MCF 10A (cell line): ENCODE measurements around the gene RYR1. TPM values are rescaled to one million over a fixed set of nuclear protein-coding genes. Genes with fewer than 3 reads are reported as not detected.
A peak's percentile ranks its signal among the peaks of the same experiment; 100 is the strongest.

Experiments used
- BruUV-seq: library from RNA; stranded (reverse); fragments of 400-500 nt; replicated peaks from 2 replicates; lab custom pipeline; 2021; lab: Mats Ljungman, UMichigan
- CTCF ChIA-PET: fragments of 300-600 bp; sonication (Branson Sonifier 250); formaldehyde crosslinking; extraction: SDS; loops from one replicate; lab custom pipeline; 2021; ENCODE audit warnings: antibody characterized with exemption, inconsistent platforms; lab: Yijun Ruan, JAX
- POLR2A ChIA-PET: fragments of 300-600, 350-650 bp; sonication (Branson Sonifier 250); formaldehyde crosslinking; extraction: SDS; loops from one replicate; lab custom pipeline; 2020; ENCODE audit warnings: antibody characterized with exemption, inconsistent platforms; lab: Yijun Ruan, JAX
- DNase-seq: peaks from one replicate; pipeline ENCODE4 v3.0.0-alpha.2; 2018; ENCODE audit not compliant: unreplicated experiment
- H3K27ac Mint-ChIP-seq: one replicate; pipeline ENCODE4 v1.8.0; 2022; ENCODE audit warnings: mild to moderate bottlenecking, low read depth, mixed read lengths; ENCODE audit not compliant: unreplicated experiment
- H3K27me3 Mint-ChIP-seq: one replicate; pipeline ENCODE4 v1.8.0; 2022; ENCODE audit warnings: mixed read lengths; ENCODE audit not compliant: insufficient read depth, unreplicated experiment
- H3K36me3 Mint-ChIP-seq: one replicate; pipeline ENCODE4 v1.8.0; 2022; ENCODE audit warnings: mild to moderate bottlenecking, moderate library complexity, mixed read lengths; ENCODE audit not compliant: insufficient read depth, unreplicated experiment
- H3K4me1 Mint-ChIP-seq: one replicate; pipeline ENCODE4 v1.8.0; 2022; ENCODE audit warnings: mixed read lengths; ENCODE audit not compliant: insufficient read depth, unreplicated experiment
- H3K4me3 Mint-ChIP-seq: one replicate; pipeline ENCODE4 v1.8.0; 2022; ENCODE audit warnings: mild to moderate bottlenecking, moderate library complexity, mixed read lengths; ENCODE audit not compliant: unreplicated experiment
- H3K9me3 Mint-ChIP-seq: one replicate; pipeline ENCODE4 v1.8.0; 2022; ENCODE audit warnings: mixed read lengths; ENCODE audit not compliant: unreplicated experiment
- intact Hi-C: fragments of 100-400 bp; cut with micrococcal nuclease; formaldehyde crosslinking; loops from 2 replicates; pipeline ENCODE4 v1.14.1; 2022
- total RNA-seq: library from RNA; stranded (reverse); gene quantifications from 2 replicates; pipeline ENCODE4 v1.2.3, GENCODE V29; 2022
- TF ChIP-seq, protein P1 (sequence below): fragments of 200-600 bp; IDR thresholded peaks from one replicate; pipeline ENCODE4 v1.8.0; 2022; ENCODE audit warnings: antibody characterized with exemption, mild to moderate bottlenecking; ENCODE audit not compliant: unreplicated experiment

The RYR1 gene
- total RNA-seq, 1 experiment from 2014 or later = 0.28 TPM

DNA sequence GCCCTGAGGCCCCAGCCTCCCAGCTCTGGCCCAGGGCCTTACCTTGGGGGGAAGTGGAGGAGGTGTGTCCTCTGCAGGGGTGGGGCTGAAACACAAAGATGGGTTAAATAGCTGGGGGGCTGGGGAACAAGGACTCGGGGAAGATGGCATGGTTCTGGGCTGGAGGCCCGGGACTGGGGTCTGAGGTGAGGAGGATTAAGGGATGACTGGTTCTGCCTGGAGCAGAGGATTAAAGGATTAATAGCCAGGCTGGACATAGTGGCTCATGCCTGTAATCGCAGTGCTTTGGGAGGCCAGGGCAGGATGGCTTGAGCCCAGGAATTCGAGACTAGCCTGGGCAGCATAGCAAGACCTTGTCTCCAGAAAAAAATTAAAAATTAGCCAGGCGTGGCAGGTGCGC lies 172.6 kb downstream of the RYR1 start:
- no peak for DNase-seq

DNA sequence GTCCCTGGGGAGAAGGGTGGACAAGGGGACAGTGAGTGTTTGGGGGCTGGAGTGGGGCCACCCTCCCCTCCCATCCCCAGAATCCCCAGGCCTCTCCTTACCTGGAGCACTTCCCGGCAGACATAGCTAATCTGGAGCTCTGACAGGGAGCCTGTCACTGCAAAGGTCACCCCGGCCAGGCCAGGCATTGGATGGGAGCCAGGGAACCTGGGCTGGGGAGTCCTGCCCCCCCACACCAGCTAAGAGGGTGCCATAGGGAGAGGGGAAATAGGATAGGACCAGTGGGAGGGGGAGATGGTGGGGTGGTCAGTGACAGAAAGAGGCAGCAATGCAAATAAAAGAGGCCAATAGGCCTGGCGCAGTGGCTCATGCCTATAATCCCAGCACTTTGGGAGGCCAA lies 180.8 kb downstream of the RYR1 start:
- intact Hi-C loops = no loop called here
- H3K27ac Mint-ChIP-seq = no peak overlapping the region
- TF ChIP-seq, protein P1, sequence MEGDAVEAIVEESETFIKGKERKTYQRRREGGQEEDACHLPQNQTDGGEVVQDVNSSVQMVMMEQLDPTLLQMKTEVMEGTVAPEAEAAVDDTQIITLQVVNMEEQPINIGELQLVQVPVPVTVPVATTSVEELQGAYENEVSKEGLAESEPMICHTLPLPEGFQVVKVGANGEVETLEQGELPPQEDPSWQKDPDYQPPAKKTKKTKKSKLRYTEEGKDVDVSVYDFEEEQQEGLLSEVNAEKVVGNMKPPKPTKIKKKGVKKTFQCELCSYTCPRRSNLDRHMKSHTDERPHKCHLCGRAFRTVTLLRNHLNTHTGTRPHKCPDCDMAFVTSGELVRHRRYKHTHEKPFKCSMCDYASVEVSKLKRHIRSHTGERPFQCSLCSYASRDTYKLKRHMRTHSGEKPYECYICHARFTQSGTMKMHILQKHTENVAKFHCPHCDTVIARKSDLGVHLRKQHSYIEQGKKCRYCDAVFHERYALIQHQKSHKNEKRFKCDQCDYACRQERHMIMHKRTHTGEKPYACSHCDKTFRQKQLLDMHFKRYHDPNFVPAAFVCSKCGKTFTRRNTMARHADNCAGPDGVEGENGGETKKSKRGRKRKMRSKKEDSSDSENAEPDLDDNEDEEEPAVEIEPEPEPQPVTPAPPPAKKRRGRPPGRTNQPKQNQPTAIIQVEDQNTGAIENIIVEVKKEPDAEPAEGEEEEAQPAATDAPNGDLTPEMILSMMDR = no peak
- ChIA-PET POLR2A (no interaction called here), CTCF (interaction anchor here (0.5 to 1.3 kb wide), 2 partner anchors 19 to 287 kb away, joined by 3 read pairs; no protein-coding TSS in a partner anchor)
- H3K36me3 Mint-ChIP-seq = peaks cover 5% of the 10 kb centered on the region
- H3K9me3 Mint-ChIP-seq = no peaks in the 10 kb centered on the region
- no peaks in the 10 kb centered on the region for H3K27me3 Mint-ChIP-seq
- H3K4me1 Mint-ChIP-seq = no peaks in the 10 kb centered on the region
- no TSS peak for BruUV-seq
- no peak for DNase-seq
- no peak overlapping the region for H3K4me3 Mint-ChIP-seq

More for the DNA sequence above, 172.6 kb downstream of the RYR1 start:
- Mint-ChIP-seq H3K4me1 (no peaks in the 10 kb centered on the region), H3K9me3 (no peaks in the 10 kb centered on the region), H3K4me3 (no peak overlapping the region), H3K36me3 (no peaks in the 10 kb centered on the region), H3K27me3 (no peaks in the 10 kb centered on the region), H3K27ac (no peak overlapping the region)
- TF ChIP-seq, protein P1 = no peak
- CTCF ChIA-PET = interaction anchor here (0.6 kb wide), 1 partner anchor 29 kb away, joined by 4 read pairs; no protein-coding TSS in a partner anchor
- POLR2A ChIA-PET = no interaction called here
- intact Hi-C loops = no loop called here
- no TSS peak for BruUV-seq

DNA sequence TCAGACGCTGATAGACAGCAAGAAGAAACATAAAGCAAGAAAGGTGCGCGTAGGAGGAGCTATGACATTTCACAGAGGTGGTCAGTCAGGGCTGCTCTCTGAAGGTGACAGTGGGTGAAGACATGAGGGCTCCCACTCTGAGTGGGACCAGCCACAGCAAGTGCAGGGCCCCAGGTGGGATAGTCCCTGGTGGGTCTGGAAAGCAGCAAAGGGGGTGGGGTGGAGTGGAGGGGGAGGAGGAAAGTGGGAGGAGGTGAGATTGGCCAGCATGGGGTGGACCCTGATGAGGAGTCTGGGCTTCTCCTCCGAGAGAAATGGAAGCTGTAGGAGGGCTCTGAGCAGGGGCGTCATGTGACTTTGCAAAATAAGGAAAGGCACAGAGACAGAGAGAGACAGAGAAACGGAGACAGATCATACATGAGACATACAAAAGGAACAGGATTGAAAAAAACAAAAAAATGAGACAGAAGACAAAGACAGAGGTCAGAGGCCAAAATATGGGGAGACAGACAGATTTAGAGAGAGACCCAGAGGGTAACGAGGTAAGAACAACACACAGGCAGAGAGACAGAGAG lies 181.6 kb downstream of the RYR1 start:
- no peak for DNase-seq
- H3K36me3 Mint-ChIP-seq = peaks cover 13% of the 10 kb centered on the region
- no peaks in the 10 kb centered on the region for H3K9me3 Mint-ChIP-seq
- peak overlapping the region; percentile 11 for H3K27ac Mint-ChIP-seq
- no peak overlapping the region for H3K4me3 Mint-ChIP-seq
- H3K4me1 Mint-ChIP-seq = peaks cover 7% of the 10 kb centered on the region
- no TSS peak for BruUV-seq
- H3K27me3 Mint-ChIP-seq = no peaks in the 10 kb centered on the region
- TF ChIP-seq, protein P1 = no peak
- CTCF ChIA-PET = interaction anchor here (0.5 kb wide), 1 partner anchor 286 kb away, joined by 3 read pairs; no protein-coding TSS in a partner anchor
- intact Hi-C loops = loop anchor here (5.0 kb wide), 2 partner anchors 58 to 73 kb away; no protein-coding TSS in a partner anchor
- POLR2A ChIA-PET = no interaction called here

DNA sequence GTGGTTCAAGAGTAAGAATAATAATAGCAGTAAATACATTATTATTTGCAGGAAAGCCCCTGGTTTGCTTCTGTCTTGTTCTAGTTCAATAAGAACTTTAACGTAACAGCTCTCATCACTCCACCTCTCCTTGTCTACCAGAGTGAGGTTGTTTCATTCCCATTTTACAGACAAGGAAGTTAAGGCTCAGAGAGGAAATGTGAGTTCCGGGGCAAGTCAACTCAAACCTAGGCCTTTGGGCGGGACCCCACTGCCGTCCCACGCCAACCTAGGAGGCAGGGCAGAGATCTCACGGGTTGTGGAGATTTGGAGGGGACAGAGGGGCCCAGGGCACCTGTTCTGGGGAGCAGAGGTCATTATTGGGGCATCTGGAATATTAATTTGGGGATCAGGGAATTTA lies 182.8 kb downstream of the RYR1 start:
- no peak overlapping the region for H3K27ac Mint-ChIP-seq
- CTCF ChIA-PET = interaction anchor here (0.6 to 6.1 kb wide), 2 partner anchors 19 to 100 kb away, joined by 4 to 46 read pairs; no protein-coding TSS in a partner anchor

More for the DNA sequence above, 182.8 kb downstream of the RYR1 start:
- no TSS peak for BruUV-seq
- no peak for DNase-seq
- Mint-ChIP-seq H3K36me3 (peaks cover 25% of the 10 kb centered on the region), H3K9me3 (no peaks in the 10 kb centered on the region), H3K4me1 (peaks cover 8% of the 10 kb centered on the region), H3K27me3 (no peaks in the 10 kb centered on the region), H3K4me3 (no peak overlapping the region)
- intact Hi-C loops = loop anchor here (5.0 kb wide), 2 partner anchors 59 to 74 kb away; no protein-coding TSS in a partner anchor
- TF ChIP-seq, protein P1 = no peak
- POLR2A ChIA-PET = no interaction called here
